GM23338 (cell line): Measurements from ENCODE around the gene CLPTM1L. TPM values are rescaled to one million over a fixed set of nuclear protein-coding genes. Genes with fewer than 3 reads are reported as not detected.

Experiments
- ATAC-seq: fragments of 200-7000 bp; cut with Tn5 transposase; 3 replicates; pipeline ENCODE4 v1.9.1; 2020
- DNase-seq: peaks from one replicate; pipeline ENCODE4 v3.0.0-alpha.2; 2015; ENCODE audit warnings: low spot score
- H2AFZ ChIP-seq: fragments of 200-600 bp; sonication (generic); 2 replicates; pipeline ENCODE4 v1.8.0; 2016; ENCODE audit warnings: antibody characterized with exemption, mild to moderate bottlenecking, moderate library complexity
- H3F3A ChIP-seq: fragments of 200-600 bp; sonication (generic); replicated peaks from 2 replicates; pipeline ENCODE4 v1.8.0; 2017; ENCODE audit warnings: antibody characterized with exemption, mixed run types, low read depth
- H3K27ac ChIP-seq: fragments of 200-600 bp; sonication (generic); 2 replicates; pipeline ENCODE4 v1.6.1; 2016; ENCODE audit warnings: low read depth
- H3K27me3 ChIP-seq: fragments of 200-600 bp; sonication (generic); 2 replicates; pipeline ENCODE4 v1.8.0; 2016; ENCODE audit warnings: mild to moderate bottlenecking, mixed run types, moderate library complexity; ENCODE audit not compliant: insufficient read depth
- H3K36me3 ChIP-seq: fragments of 200-600 bp; sonication (generic); 2 replicates; pipeline ENCODE4 v1.8.0; 2016; ENCODE audit warnings: mild to moderate bottlenecking; ENCODE audit not compliant: insufficient read depth
- H3K4me1 ChIP-seq: fragments of 200-600 bp; sonication (generic); 2 replicates; pipeline ENCODE4 v1.8.0; 2016; ENCODE audit warnings: mild to moderate bottlenecking, moderate library complexity; ENCODE audit not compliant: insufficient read depth
- H3K4me2 ChIP-seq: fragments of 200-600 bp; sonication (generic); 2 replicates; pipeline ENCODE4 v1.7.1; 2017; ENCODE audit warnings: mixed run types
- H3K4me3 ChIP-seq: fragments of 200-600 bp; sonication (generic); 2 replicates; pipeline ENCODE4 v1.6.1; 2016; ENCODE audit warnings: mixed run types
- H3K79me2 ChIP-seq: fragments of 200-600 bp; sonication (generic); replicated peaks from 2 replicates; pipeline ENCODE4 v1.8.0; 2017; ENCODE audit warnings: mild to moderate bottlenecking; ENCODE audit not compliant: insufficient read depth
- H3K9me2 ChIP-seq: fragments of 200-600 bp; sonication (generic); 2 replicates; pipeline ENCODE4 v1.8.0; 2017; ENCODE audit not compliant: insufficient read depth
- H4K20me1 ChIP-seq: fragments of 200-600 bp; sonication (generic); replicated peaks from 2 replicates; pipeline ENCODE4 v1.8.0; 2017; ENCODE audit warnings: mild to moderate bottlenecking; ENCODE audit not compliant: insufficient read depth
- H3K27ac Mint-ChIP-seq: 2 replicates; pipeline ENCODE4 v1.8.0; 2020; ENCODE audit warnings: inconsistent platforms, mild to moderate bottlenecking, moderate library complexity, mixed read lengths
- H3K27me3 Mint-ChIP-seq: 3 replicates; pipeline ENCODE4 v1.8.0; 2022; ENCODE audit warnings: low read depth, mild to moderate bottlenecking, moderate library complexity, mixed read lengths, inconsistent platforms; ENCODE audit not compliant: insufficient read depth, poor library complexity
- H3K36me3 Mint-ChIP-seq: 3 replicates; pipeline ENCODE4 v1.8.0; 2021; ENCODE audit warnings: low read depth, mild to moderate bottlenecking, inconsistent platforms, moderate library complexity, mixed read lengths
- H3K4me1 Mint-ChIP-seq: 3 replicates; pipeline ENCODE4 v1.8.0; 2020; ENCODE audit warnings: mild to moderate bottlenecking, inconsistent platforms, mixed read lengths
- H3K4me3 Mint-ChIP-seq: 3 replicates; pipeline ENCODE4 v1.8.0; 2021; ENCODE audit warnings: moderate library complexity, mild to moderate bottlenecking, inconsistent platforms, mixed read lengths
- H3K9me3 Mint-ChIP-seq: 3 replicates; pipeline ENCODE4 v1.8.0; 2020; ENCODE audit warnings: moderate library complexity, mild to moderate bottlenecking, inconsistent platforms, mixed read lengths
- CREB1 ChIP-seq: fragments of 250-450 bp; sonication (Bioruptor Pico); IDR thresholded peaks from 2 replicates; pipeline ENCODE4 v1.5.0; 2020; ENCODE audit warnings: low read depth, mild to moderate bottlenecking, moderate library complexity
- EZH2 ChIP-seq: fragments of 200-600 bp; sonication (generic); IDR thresholded peaks from one replicate; pipeline ENCODE4 v1.8.0; 2017; ENCODE audit warnings: antibody characterized with exemption, mild to moderate bottlenecking, low read depth; ENCODE audit not compliant: unreplicated experiment
- EZH2phosphoT487 ChIP-seq: fragments of 200-600 bp; sonication (generic); IDR thresholded peaks from one replicate; pipeline ENCODE4 v1.8.1; 2018; ENCODE audit warnings: antibody characterized with exemption; ENCODE audit not compliant: unreplicated experiment
- JUNB ChIP-seq: IDR thresholded peaks from one replicate; pipeline ENCODE4 v1.6.1; 2016; ENCODE audit warnings: antibody characterized with exemption; ENCODE audit not compliant: unreplicated experiment
- NANOG ChIP-seq: IDR thresholded peaks from 2 replicates; pipeline ENCODE4 v1.6.1; 2016; ENCODE audit warnings: antibody characterized with exemption, borderline replicate concordance
- POLR2AphosphoS5 ChIP-seq: IDR thresholded peaks from 2 replicates; pipeline ENCODE4 v1.6.1; 2016; ENCODE audit warnings: antibody characterized with exemption, low read depth
- STAT1 ChIP-seq: IDR thresholded peaks from one replicate; pipeline ENCODE4 v1.6.1; 2016; ENCODE audit warnings: antibody characterized with exemption; ENCODE audit not compliant: unreplicated experiment
- ZNF114 ChIP-seq: fragments of 250-450 bp; sonication (Bioruptor Pico); IDR thresholded peaks from 2 replicates; pipeline ENCODE4 v1.5.0; 2020; ENCODE audit warnings: mild to moderate bottlenecking, moderate library complexity
- ZNF331 ChIP-seq: fragments of 250-450 bp; sonication (Bioruptor Pico); IDR thresholded peaks from 2 replicates; pipeline ENCODE4 v1.5.0; 2020; ENCODE audit warnings: low read depth, mild to moderate bottlenecking, moderate library complexity
- polyA plus RNA-seq: library from polyadenylated mRNA; unstranded; fragments of >200 nt; fragmentation: Nextera tagmentation; extraction: Ambion mirVana; gene quantifications from 2 replicates; pipeline ENCODE4 v1.2.1, GENCODE V29; 2016
- total RNA-seq: library from RNA; depleted of rRNA; stranded (reverse); fragments of >200 nt; shearing (Covaris generic); gene quantifications from 2 replicates; pipeline ENCODE4 v1.2.3, GENCODE V29; 2014
- TF ChIP-seq, protein P1 (sequence below): IDR thresholded peaks from one replicate; pipeline ENCODE4 v1.6.1; 2018; ENCODE audit warnings: antibody characterized with exemption; ENCODE audit not compliant: unreplicated experiment
- TF ChIP-seq, protein P2 (sequence below): IDR thresholded peaks from 2 replicates; pipeline ENCODE4 v1.6.1; 2016; ENCODE audit warnings: antibody characterized with exemption
- TF ChIP-seq, protein P3 (sequence below): fragments of 250-450 bp; sonication (Bioruptor Pico); IDR thresholded peaks from 2 replicates; pipeline ENCODE4 v1.5.0; 2020; ENCODE audit warnings: mild to moderate bottlenecking, moderate library complexity
- TF ChIP-seq, protein P4 (sequence below), 2 experiments: fragments of 200-600 bp in 1 of 2; sonication (generic) in 1 of 2; conservative IDR thresholded peaks; 2 replicates each; pipeline versions ENCODE4 v1.5.1 to v1.6.1; 2016 to 2017; ENCODE audit warnings: antibody characterized with exemption in 2 of 2, low read depth in 2 of 2, mild to moderate bottlenecking in 2 of 2, moderate library complexity in 1 of 2

The CLPTM1L gene
- total and polyA plus RNA-seq, 2 experiments from 2014 or later: 39.9 to 110 TPM

DNA sequence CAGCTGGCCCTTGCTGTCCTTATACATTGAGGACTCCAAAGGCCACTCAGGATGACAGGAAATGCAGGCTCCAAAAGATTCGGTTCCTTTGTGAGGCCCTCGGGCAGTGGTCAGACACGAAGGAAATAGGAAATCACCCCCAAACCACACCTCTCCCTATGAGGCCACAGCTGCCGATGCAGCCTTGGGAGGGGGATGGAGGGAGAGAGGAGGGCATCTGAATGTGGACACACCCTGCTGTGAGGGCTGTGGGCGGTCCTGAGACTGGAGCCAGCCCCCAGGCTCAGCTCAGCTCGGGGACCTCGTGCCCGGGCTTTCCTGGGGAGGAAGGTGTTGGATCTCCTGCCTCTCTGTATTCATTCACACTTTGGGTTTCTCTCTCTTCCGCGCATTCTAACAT lies 2.7 kb upstream of the CLPTM1L start:
- Mint-ChIP-seq H3K9me3 (no peaks in the 10 kb centered on the region; the same call in 2 of the 3 replicates), H3K4me3 (no peak overlapping the region), H3K4me1 (peaks cover 16% of the 10 kb centered on the region), H3K36me3 (peaks cover 15% of the 10 kb centered on the region), H3K27ac (no peak overlapping the region), H3K27me3 (peaks cover 3% of the 10 kb centered on the region)
- Histone ChIP-seq H3K79me2 (peaks cover 13% of the 10 kb centered on the region), H3K36me3 (no peaks in the 10 kb centered on the region), H3K27ac (no peak overlapping the region), H3K4me3 (no peak overlapping the region), H3K9me2 (no peaks in the 10 kb centered on the region), H4K20me1 (peaks cover 10% of the 10 kb centered on the region; the same call in 1 of the 2 replicates), H3F3A (no peaks in the 10 kb centered on the region), H3K27me3 (no peaks in the 10 kb centered on the region), H3K4me2 (no peak overlapping the region), H3K4me1 (peaks cover 11% of the 10 kb centered on the region), H2AFZ (no peak overlapping the region)
- no peak for ATAC-seq
- DNase-seq: peak; percentile 26
- TF ChIP-seq EZH2phosphoT487: no peak
- TF ChIP-seq, protein P1, sequence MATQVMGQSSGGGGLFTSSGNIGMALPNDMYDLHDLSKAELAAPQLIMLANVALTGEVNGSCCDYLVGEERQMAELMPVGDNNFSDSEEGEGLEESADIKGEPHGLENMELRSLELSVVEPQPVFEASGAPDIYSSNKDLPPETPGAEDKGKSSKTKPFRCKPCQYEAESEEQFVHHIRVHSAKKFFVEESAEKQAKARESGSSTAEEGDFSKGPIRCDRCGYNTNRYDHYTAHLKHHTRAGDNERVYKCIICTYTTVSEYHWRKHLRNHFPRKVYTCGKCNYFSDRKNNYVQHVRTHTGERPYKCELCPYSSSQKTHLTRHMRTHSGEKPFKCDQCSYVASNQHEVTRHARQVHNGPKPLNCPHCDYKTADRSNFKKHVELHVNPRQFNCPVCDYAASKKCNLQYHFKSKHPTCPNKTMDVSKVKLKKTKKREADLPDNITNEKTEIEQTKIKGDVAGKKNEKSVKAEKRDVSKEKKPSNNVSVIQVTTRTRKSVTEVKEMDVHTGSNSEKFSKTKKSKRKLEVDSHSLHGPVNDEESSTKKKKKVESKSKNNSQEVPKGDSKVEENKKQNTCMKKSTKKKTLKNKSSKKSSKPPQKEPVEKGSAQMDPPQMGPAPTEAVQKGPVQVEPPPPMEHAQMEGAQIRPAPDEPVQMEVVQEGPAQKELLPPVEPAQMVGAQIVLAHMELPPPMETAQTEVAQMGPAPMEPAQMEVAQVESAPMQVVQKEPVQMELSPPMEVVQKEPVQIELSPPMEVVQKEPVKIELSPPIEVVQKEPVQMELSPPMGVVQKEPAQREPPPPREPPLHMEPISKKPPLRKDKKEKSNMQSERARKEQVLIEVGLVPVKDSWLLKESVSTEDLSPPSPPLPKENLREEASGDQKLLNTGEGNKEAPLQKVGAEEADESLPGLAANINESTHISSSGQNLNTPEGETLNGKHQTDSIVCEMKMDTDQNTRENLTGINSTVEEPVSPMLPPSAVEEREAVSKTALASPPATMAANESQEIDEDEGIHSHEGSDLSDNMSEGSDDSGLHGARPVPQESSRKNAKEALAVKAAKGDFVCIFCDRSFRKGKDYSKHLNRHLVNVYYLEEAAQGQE: no peak
- no peak for TF ChIP-seq JUNB
- TF ChIP-seq STAT1: no peak
- TF ChIP-seq, protein P2, sequence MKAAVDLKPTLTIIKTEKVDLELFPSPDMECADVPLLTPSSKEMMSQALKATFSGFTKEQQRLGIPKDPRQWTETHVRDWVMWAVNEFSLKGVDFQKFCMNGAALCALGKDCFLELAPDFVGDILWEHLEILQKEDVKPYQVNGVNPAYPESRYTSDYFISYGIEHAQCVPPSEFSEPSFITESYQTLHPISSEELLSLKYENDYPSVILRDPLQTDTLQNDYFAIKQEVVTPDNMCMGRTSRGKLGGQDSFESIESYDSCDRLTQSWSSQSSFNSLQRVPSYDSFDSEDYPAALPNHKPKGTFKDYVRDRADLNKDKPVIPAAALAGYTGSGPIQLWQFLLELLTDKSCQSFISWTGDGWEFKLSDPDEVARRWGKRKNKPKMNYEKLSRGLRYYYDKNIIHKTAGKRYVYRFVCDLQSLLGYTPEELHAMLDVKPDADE: no peak
- no peak for TF ChIP-seq CREB1 (CRISPR knock-in tag)
- TF ChIP-seq, protein P3, sequence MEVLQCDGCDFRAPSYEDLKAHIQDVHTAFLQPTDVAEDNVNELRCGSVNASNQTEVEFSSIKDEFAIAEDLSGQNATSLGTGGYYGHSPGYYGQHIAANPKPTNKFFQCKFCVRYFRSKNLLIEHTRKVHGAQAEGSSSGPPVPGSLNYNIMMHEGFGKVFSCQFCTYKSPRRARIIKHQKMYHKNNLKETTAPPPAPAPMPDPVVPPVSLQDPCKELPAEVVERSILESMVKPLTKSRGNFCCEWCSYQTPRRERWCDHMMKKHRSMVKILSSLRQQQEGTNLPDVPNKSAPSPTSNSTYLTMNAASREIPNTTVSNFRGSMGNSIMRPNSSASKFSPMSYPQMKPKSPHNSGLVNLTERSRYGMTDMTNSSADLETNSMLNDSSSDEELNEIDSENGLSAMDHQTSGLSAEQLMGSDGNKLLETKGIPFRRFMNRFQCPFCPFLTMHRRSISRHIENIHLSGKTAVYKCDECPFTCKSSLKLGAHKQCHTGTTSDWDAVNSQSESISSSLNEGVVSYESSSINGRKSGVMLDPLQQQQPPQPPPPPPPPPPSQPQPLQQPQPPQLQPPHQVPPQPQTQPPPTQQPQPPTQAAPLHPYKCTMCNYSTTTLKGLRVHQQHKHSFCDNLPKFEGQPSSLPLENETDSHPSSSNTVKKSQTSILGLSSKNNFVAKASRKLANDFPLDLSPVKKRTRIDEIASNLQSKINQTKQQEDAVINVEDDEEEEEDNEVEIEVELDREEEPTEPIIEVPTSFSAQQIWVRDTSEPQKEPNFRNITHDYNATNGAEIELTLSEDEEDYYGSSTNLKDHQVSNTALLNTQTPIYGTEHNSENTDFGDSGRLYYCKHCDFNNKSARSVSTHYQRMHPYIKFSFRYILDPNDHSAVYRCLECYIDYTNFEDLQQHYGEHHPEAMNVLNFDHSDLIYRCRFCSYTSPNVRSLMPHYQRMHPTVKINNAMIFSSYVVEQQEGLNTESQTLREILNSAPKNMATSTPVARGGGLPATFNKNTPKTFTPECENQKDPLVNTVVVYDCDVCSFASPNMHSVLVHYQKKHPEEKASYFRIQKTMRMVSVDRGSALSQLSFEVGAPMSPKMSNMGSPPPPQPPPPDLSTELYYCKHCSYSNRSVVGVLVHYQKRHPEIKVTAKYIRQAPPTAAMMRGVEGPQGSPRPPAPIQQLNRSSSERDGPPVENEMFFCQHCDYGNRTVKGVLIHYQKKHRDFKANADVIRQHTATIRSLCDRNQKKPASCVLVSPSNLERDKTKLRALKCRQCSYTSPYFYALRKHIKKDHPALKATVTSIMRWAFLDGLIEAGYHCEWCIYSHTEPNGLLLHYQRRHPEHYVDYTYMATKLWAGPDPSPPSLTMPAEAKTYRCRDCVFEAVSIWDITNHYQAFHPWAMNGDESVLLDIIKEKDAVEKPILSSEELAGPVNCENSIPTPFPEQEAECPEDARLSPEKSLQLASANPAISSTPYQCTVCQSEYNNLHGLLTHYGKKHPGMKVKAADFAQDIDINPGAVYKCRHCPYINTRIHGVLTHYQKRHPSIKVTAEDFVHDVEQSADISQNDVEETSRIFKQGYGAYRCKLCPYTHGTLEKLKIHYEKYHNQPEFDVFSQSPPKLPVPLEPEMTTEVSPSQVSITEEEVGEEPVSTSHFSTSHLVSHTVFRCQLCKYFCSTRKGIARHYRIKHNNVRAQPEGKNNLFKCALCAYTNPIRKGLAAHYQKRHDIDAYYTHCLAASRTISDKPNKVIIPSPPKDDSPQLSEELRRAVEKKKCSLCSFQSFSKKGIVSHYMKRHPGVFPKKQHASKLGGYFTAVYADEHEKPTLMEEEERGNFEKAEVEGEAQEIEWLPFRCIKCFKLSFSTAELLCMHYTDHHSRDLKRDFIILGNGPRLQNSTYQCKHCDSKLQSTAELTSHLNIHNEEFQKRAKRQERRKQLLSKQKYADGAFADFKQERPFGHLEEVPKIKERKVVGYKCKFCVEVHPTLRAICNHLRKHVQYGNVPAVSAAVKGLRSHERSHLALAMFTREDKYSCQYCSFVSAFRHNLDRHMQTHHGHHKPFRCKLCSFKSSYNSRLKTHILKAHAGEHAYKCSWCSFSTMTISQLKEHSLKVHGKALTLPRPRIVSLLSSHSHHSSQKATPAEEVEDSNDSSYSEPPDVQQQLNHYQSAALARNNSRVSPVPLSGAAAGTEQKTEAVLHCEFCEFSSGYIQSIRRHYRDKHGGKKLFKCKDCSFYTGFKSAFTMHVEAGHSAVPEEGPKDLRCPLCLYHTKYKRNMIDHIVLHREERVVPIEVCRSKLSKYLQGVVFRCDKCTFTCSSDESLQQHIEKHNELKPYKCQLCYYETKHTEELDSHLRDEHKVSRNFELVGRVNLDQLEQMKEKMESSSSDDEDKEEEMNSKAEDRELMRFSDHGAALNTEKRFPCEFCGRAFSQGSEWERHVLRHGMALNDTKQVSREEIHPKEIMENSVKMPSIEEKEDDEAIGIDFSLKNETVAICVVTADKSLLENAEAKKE (CRISPR knock-in tag): no peak
- TF ChIP-seq, protein P4, sequence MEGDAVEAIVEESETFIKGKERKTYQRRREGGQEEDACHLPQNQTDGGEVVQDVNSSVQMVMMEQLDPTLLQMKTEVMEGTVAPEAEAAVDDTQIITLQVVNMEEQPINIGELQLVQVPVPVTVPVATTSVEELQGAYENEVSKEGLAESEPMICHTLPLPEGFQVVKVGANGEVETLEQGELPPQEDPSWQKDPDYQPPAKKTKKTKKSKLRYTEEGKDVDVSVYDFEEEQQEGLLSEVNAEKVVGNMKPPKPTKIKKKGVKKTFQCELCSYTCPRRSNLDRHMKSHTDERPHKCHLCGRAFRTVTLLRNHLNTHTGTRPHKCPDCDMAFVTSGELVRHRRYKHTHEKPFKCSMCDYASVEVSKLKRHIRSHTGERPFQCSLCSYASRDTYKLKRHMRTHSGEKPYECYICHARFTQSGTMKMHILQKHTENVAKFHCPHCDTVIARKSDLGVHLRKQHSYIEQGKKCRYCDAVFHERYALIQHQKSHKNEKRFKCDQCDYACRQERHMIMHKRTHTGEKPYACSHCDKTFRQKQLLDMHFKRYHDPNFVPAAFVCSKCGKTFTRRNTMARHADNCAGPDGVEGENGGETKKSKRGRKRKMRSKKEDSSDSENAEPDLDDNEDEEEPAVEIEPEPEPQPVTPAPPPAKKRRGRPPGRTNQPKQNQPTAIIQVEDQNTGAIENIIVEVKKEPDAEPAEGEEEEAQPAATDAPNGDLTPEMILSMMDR (conservative IDR thresholded peaks at IDR 0.05; ENCODE audit: low read depth in 2 of 2): no peak
- no peak for TF ChIP-seq ZNF331 (CRISPR knock-in tag)
- no peak for TF ChIP-seq ZNF114 (CRISPR knock-in tag)
- no peak for TF ChIP-seq NANOG
- TF ChIP-seq EZH2: no peak
- no peak; the same call in 1 of the 2 replicates for TF ChIP-seq POLR2AphosphoS5
